ENCODE data around the gene COL24A1. TPM values are rescaled to one million over a fixed set of nuclear protein-coding genes. Genes with fewer than 3 reads are reported as not detected.
A peak's percentile ranks its signal among the peaks of the same experiment; 100 is the strongest.
"Not testable (repeated sequence)": the region's sequence is repeated elsewhere in the genome, so short reads cannot be mapped to it uniquely, and the experiment has no call there.

The COL24A1 gene
- total RNA-seq, 1 donor from 2014 or later = 0.11 TPM

DNA sequence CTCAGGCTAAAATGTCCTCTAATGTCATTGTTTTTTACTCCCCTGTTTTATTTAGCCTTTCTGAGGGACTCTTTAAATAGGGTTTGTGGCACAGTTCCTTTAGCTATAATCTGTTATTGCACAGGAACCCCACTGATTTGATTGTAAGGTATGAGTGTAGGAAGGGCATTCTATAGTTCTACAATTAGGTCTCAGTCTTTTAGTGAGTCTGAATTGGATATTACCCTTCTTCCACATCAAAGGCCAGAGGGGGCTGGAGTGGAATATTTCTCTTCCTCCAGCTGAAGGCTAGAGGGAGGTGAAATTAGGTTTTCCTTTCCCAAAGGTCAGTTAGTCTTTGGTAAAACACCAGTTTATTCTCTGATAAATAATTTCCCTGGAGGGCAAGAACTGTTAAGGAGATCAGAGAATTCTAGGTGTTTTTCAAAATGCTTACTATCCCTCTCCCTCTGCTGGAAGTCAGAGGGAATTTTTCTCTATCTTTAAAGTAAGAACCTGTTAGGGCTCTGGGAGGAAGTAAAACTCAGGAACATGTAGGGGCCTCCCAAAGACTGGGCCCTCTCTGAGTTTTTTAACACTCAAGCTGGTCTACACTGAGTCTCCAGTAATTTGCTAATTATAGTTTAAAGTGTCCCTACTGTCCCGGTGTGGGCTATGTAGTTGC is 272.1 kb downstream of the COL24A1 start:
- intact Hi-C loops (cut with DNase I) = loop anchor here (5.0 to 10.0 kb wide), 3 partner anchors 177 to 587 kb away; partner anchors contain the start of gene ZNHIT6
- no peaks in the 10 kb centered on the region for H3K27me3 ChIP-seq
- H3K36me3 ChIP-seq = no peaks in the 10 kb centered on the region
- H3K4me3 ChIP-seq = no peak overlapping the region
- DNase-seq (ENCODE audit: low spot score in 2 of 2) = no peak
- H3K4me1 ChIP-seq = no peaks in the 10 kb centered on the region
- no peaks in the 10 kb centered on the region for H3K9me3 ChIP-seq
- H3K27ac ChIP-seq = no peak overlapping the region
- TF ChIP-seq, protein P1, sequence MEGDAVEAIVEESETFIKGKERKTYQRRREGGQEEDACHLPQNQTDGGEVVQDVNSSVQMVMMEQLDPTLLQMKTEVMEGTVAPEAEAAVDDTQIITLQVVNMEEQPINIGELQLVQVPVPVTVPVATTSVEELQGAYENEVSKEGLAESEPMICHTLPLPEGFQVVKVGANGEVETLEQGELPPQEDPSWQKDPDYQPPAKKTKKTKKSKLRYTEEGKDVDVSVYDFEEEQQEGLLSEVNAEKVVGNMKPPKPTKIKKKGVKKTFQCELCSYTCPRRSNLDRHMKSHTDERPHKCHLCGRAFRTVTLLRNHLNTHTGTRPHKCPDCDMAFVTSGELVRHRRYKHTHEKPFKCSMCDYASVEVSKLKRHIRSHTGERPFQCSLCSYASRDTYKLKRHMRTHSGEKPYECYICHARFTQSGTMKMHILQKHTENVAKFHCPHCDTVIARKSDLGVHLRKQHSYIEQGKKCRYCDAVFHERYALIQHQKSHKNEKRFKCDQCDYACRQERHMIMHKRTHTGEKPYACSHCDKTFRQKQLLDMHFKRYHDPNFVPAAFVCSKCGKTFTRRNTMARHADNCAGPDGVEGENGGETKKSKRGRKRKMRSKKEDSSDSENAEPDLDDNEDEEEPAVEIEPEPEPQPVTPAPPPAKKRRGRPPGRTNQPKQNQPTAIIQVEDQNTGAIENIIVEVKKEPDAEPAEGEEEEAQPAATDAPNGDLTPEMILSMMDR (IDR thresholded peaks at IDR 0.05) = peak; percentile 25 to 59 (median 57)

DNA sequence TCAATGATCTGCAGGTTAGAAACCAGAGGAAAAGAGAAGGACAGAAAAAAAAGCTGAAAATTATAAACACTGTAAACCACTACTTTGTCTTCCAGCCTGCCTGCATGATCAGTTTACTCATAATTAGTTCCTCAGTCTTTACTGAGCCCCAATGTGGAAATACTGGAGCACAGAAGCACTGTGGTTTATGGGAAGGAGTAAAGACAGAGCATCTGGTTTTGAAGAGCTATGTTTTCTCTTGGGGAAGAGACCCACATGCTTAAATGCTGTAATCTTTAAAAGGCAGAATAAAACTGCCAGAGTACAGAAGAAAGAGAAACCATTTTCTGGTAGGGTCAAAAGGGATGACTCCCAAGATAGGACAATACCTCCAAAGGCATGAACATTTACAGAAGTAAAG is 289.4 kb downstream of the COL24A1 start:
- no peaks in the 10 kb centered on the region for H3K4me1 ChIP-seq
- H3K27ac ChIP-seq = no peak overlapping the region
- no peaks in the 10 kb centered on the region for H3K9me3 ChIP-seq
- no peaks in the 10 kb centered on the region for H3K36me3 ChIP-seq
- intact Hi-C loops (cut with DNase I) = no loop called here
- H3K27me3 ChIP-seq = no peaks in the 10 kb centered on the region
- no peak for DNase-seq (ENCODE audit: low spot score in 2 of 2)
- no peak overlapping the region for H3K4me3 ChIP-seq
- TF ChIP-seq, protein P1 (IDR thresholded peaks at IDR 0.05) = no peak

DNA sequence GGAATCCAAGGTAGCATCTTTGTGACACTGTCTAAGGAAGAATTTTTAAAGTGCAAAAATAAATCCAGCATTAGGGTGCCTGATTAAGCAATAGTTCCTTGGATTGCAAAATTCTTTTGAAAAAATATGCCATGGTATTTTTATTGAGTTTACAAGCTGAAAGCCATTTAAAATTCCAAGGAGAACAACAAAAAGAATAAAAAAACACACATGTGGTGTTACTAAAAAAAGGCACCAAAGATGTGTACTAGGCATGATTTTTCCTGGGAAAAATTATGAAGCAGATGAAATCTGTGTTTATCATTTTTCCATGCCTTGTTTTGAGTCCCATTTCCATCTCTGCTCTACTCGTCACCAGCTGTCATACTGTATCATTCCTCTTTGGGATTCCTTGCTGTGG is 291.4 kb downstream of the COL24A1 start:
- no peak for DNase-seq (ENCODE audit: low spot score in 2 of 2)
- H3K9me3 ChIP-seq = no peaks in the 10 kb centered on the region
- intact Hi-C loops (cut with DNase I) = no loop called here
- TF ChIP-seq, protein P1 (IDR thresholded peaks at IDR 0.05) = no peak
- no peaks in the 10 kb centered on the region for H3K36me3 ChIP-seq
- H3K4me1 ChIP-seq = no peaks in the 10 kb centered on the region
- H3K27ac ChIP-seq = peak overlapping the region in 1 of 2 donors; percentile 1
- no peak overlapping the region for H3K4me3 ChIP-seq
- H3K27me3 ChIP-seq = no peaks in the 10 kb centered on the region

DNA sequence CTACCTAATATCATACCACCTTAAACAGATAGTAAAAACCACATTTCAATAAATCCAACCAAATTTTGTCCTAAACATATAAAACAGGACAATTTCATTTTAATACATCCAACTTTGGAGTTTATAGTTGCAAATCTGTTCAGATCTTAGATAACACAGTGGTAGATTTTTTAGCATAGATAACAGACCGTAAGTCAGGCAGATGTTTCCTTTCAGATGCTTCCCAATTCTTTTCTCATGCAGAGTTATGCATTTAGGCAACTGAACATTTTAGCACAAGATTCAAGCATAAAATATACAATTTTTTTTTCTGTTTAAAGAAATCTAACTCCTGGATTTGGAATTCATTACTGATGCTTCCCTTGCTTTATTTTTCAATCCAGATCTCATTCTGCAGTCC is 291.8 kb downstream of the COL24A1 start:
- Histone ChIP-seq H3K27me3 (no peaks in the 10 kb centered on the region), H3K9me3 (no peaks in the 10 kb centered on the region), H3K4me1 (no peaks in the 10 kb centered on the region), H3K27ac (no peak overlapping the region), H3K4me3 (no peak overlapping the region), H3K36me3 (no peaks in the 10 kb centered on the region)
- TF ChIP-seq, protein P1 (IDR thresholded peaks at IDR 0.05) = no peak
- intact Hi-C loops (cut with DNase I) = no loop called here
- no peak for DNase-seq (ENCODE audit: low spot score in 2 of 2)

DNA sequence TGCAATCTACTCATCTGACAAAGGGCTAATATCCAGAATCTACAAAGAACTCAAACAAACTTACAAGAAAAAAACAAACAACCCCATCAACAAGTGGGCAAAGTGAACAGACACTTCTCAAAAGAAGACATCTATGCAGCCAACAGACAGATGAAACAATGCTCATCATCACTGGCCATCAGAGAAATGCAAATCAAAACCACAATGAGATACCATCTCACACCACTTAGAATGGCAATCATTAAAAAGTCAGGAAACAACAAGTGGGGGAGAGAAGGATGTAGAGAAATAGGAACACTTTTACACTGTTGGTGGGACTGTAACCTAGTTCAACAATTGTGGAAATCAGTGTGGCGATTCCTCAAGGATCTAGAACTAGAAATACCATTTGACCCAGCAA is 292.9 kb downstream of the COL24A1 start:
- H3K4me1 ChIP-seq; intact Hi-C loops (cut with DNase I); H3K36me3 ChIP-seq; H3K4me3 ChIP-seq; DNase-seq (ENCODE audit: low spot score in 2 of 2); H3K9me3 ChIP-seq; H3K27ac ChIP-seq; H3K27me3 ChIP-seq: not testable (repeated sequence)

DNA sequence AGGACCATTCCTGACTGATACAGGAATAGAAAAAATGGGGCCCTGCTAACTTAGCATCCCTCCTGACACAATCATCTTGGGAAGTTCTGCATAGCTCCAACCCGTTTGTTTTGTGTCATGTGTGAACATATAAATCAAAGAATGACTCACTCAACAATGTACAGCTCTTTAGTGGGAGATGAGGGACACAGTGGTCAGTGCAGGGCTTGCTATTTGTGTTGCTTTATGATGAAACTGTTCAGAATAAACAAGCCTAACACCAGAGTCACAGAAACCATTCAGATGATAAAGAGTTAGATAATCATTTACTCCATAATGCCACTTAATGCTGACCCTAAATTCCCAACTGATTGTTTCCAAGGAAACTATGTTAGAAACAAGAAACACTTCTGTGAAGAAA is 294.1 kb downstream of the COL24A1 start:
- TF ChIP-seq, protein P1 (IDR thresholded peaks at IDR 0.05) = no peak
- Histone ChIP-seq H3K4me1 (no peaks in the 10 kb centered on the region), H3K9me3 (no peaks in the 10 kb centered on the region), H3K4me3 (no peak overlapping the region), H3K36me3 (no peaks in the 10 kb centered on the region), H3K27me3 (no peaks in the 10 kb centered on the region), H3K27ac (no peak overlapping the region)
- intact Hi-C loops (cut with DNase I) = no loop called here
- DNase-seq (ENCODE audit: low spot score in 2 of 2) = no peak
